ENCODE measurements around the gene USP11.
"Not testable (repeated sequence)": the region's sequence is repeated elsewhere in the genome, so short reads cannot be mapped to it uniquely, and the experiment has no call there.

Gene USP11

DNA sequence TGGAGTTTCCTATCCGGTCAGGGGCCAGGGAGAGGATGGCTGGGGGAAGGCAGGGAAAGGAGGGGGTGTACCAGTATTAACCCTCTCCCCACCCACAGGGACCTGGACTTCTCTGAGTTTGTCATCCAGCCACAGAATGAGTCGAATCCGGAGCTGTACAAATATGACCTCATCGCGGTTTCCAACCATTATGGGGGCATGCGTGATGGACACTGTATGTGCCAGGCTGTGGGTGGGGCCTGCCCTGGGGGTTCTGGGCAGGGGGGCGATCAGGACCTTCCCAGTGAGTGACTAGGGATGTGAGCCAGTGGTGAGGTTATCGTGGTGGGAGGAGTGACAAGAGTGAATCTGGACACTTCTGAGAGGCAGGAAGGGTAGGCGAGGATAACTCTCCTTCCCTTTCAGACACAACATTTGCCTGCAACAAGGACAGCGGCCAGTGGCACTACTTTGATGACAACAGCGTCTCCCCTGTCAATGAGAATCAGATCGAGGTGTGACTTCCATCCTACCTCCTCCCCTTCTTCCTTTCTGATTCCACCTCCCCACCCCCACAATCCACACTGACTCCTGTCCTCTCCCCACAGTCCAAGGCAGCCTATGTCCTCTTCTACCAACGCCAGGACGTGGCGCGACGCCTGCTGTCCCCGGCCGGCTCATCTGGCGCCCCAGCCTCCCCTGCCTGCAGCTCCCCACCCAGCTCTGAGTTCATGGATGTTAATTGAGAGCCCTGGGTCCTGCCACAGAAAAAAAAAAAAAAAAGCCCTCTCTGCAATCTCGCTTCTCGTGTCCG is 14.6 kb downstream of the USP11 start:
- TF ChIP-seq, protein P1, sequence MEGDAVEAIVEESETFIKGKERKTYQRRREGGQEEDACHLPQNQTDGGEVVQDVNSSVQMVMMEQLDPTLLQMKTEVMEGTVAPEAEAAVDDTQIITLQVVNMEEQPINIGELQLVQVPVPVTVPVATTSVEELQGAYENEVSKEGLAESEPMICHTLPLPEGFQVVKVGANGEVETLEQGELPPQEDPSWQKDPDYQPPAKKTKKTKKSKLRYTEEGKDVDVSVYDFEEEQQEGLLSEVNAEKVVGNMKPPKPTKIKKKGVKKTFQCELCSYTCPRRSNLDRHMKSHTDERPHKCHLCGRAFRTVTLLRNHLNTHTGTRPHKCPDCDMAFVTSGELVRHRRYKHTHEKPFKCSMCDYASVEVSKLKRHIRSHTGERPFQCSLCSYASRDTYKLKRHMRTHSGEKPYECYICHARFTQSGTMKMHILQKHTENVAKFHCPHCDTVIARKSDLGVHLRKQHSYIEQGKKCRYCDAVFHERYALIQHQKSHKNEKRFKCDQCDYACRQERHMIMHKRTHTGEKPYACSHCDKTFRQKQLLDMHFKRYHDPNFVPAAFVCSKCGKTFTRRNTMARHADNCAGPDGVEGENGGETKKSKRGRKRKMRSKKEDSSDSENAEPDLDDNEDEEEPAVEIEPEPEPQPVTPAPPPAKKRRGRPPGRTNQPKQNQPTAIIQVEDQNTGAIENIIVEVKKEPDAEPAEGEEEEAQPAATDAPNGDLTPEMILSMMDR (IDR thresholded peaks at IDR 0.05; ENCODE audit: poor library complexity, severe bottlenecking) = no peak
- DNase-seq (ENCODE audit: low spot score) (no peak), ATAC-seq (ENCODE audit: low read depth) (no peak)
- Histone ChIP-seq H3K27me3 (ENCODE audit: insufficient read depth, poor library complexity, severe bottlenecking) (no peaks in the 10 kb centered on the region), H3K9me3 (ENCODE audit: severe bottlenecking) (no peaks in the 10 kb centered on the region), H3K4me1 (ENCODE audit: insufficient read depth, poor library complexity, severe bottlenecking) (no peaks in the 10 kb centered on the region), H3K4me3 (ENCODE audit: severe bottlenecking) (no peak overlapping the region), H3K36me3 (ENCODE audit: low read depth) (no peaks in the 10 kb centered on the region), H3K27ac (ENCODE audit: poor library complexity, severe bottlenecking) (no peak overlapping the region)

DNA sequence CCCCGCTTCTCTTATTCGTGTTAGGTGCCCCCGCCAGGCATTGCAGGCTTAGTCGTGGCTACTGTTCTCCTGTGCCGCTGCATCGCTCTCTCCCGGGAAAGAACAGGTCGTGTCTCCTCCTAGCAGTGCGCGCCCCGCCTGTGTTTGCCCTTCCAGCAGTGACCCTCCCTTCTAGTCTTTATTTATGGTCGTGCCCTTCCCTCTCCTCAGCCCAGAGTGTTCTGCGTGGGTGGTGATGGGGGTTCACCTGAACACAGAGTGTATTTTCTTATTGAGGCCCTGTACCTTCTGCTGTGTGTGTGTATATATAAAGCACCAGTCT is 15.2 kb downstream of the USP11 start:
- DNase-seq (ENCODE audit: low spot score) = no peak
- H3K4me1 ChIP-seq (ENCODE audit: insufficient read depth, poor library complexity, severe bottlenecking) = no peaks in the 10 kb centered on the region
- TF ChIP-seq, protein P1 (IDR thresholded peaks at IDR 0.05; ENCODE audit: poor library complexity, severe bottlenecking) = no peak

GRCh38 chrX:47248576-47248975 is 15.8 kb downstream of the USP11 start:
- Histone ChIP-seq H3K27ac (ENCODE audit: poor library complexity, severe bottlenecking) (no peak overlapping the region), H3K9me3 (ENCODE audit: severe bottlenecking) (no peaks in the 10 kb centered on the region), H3K4me1 (ENCODE audit: insufficient read depth, poor library complexity, severe bottlenecking) (no peaks in the 10 kb centered on the region), H3K27me3 (ENCODE audit: insufficient read depth, poor library complexity, severe bottlenecking) (no peaks in the 10 kb centered on the region), H3K36me3 (ENCODE audit: low read depth) (no peaks in the 10 kb centered on the region), H3K4me3 (ENCODE audit: severe bottlenecking) (no peak overlapping the region)
- ATAC-seq (ENCODE audit: low read depth) = no peak
- TF ChIP-seq, protein P1 (IDR thresholded peaks at IDR 0.05; ENCODE audit: poor library complexity, severe bottlenecking) = no peak
- DNase-seq (ENCODE audit: low spot score) = no peak

More for the DNA sequence above, 15.2 kb downstream of the USP11 start:
- no peaks in the 10 kb centered on the region for H3K9me3 ChIP-seq (ENCODE audit: severe bottlenecking)
- no peak overlapping the region for H3K4me3 ChIP-seq (ENCODE audit: severe bottlenecking)
- H3K27ac ChIP-seq (ENCODE audit: poor library complexity, severe bottlenecking) = no peak overlapping the region
- H3K27me3 ChIP-seq (ENCODE audit: insufficient read depth, poor library complexity, severe bottlenecking) = no peaks in the 10 kb centered on the region
- H3K36me3 ChIP-seq (ENCODE audit: low read depth) = no peaks in the 10 kb centered on the region
- no peak for ATAC-seq (ENCODE audit: low read depth)

GRCh38 chrX:47250017-47250347 is 17.2 kb downstream of the USP11 start:
- no peak overlapping the region for H3K27ac ChIP-seq (ENCODE audit: poor library complexity, severe bottlenecking)
- no peaks in the 10 kb centered on the region for H3K27me3 ChIP-seq (ENCODE audit: insufficient read depth, poor library complexity, severe bottlenecking)
- TF ChIP-seq, protein P1 (IDR thresholded peaks at IDR 0.05; ENCODE audit: poor library complexity, severe bottlenecking) = no peak
- no peak for DNase-seq (ENCODE audit: low spot score)
- H3K4me1 ChIP-seq (ENCODE audit: insufficient read depth, poor library complexity, severe bottlenecking) = no peaks in the 10 kb centered on the region
- no peak for ATAC-seq (ENCODE audit: low read depth)
- no peaks in the 10 kb centered on the region for H3K36me3 ChIP-seq (ENCODE audit: low read depth)
- no peak overlapping the region for H3K4me3 ChIP-seq (ENCODE audit: severe bottlenecking)
- no peaks in the 10 kb centered on the region for H3K9me3 ChIP-seq (ENCODE audit: severe bottlenecking)

DNA sequence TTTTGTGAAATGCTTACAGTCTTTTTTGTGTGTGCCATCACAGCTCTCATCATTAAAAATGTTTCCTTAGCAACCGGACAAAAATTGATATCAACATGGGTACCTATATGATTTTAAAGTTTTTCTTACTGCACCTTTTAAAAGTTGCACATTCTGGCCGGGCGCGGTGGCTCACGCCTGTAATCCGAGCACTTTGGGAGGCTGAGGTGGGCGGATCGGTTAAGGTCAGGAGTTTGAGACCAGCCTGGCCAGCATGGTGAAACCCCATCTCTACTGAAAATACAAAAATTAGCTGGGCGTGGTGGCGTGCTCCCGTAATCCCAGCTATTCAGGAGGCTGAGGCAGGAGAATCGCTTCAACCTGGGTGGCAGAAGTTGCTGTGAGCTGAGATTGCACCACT is 24.8 kb downstream of the USP11 start:
- not testable (repeated sequence) for H3K36me3 ChIP-seq (ENCODE audit: low read depth); H3K27ac ChIP-seq (ENCODE audit: poor library complexity, severe bottlenecking); DNase-seq (ENCODE audit: low spot score); H3K4me3 ChIP-seq (ENCODE audit: severe bottlenecking); H3K4me1 ChIP-seq (ENCODE audit: insufficient read depth, poor library complexity, severe bottlenecking); H3K27me3 ChIP-seq (ENCODE audit: insufficient read depth, poor library complexity, severe bottlenecking); ATAC-seq (ENCODE audit: low read depth); H3K9me3 ChIP-seq (ENCODE audit: severe bottlenecking)
